HEK293 (cell line): ENCODE results near the gene ATMIN.

ENCODE experiments used
- CTCF ChIA-PET: fragments of 350-600 bp; formaldehyde crosslinking; extraction: SDS; loops from one replicate; lab custom pipeline; 2021; ENCODE audit warnings: antibody characterized with exemption; lab: Yijun Ruan, JAX
- POLR2A ChIA-PET: fragments of 300-600 bp; formaldehyde crosslinking; extraction: SDS; loops from one replicate; lab custom pipeline; 2020; ENCODE audit warnings: antibody characterized with exemption, inconsistent platforms; lab: Yijun Ruan, JAX
- H3K27ac ChIP-seq: fragments of 200-500 bp; sonication (Bioruptor generic); 2 replicates; pipeline ENCODE4 v1.5.1; 2014; ENCODE audit warnings: low read depth, low read length, control low read depth, inconsistent platforms; ENCODE audit errors: extremely low read depth
- H3K36me3 ChIP-seq, 2 experiments: fragments of 200-500 bp in 1 of 2; sonication (Bioruptor generic) in 1 of 2; 1 replicate in 1 of 2; 2 replicates in 1 of 2; pipeline ENCODE4 v1.5.1; 2014 to 2017; ENCODE audit warnings: inconsistent platforms in 2 of 2, low read length in 2 of 2; ENCODE audit not compliant: control insufficient read depth in 2 of 2, insufficient read depth in 1 of 2
- H3K4me1 ChIP-seq: fragments of 200-500 bp; sonication (Bioruptor generic); 2 replicates; pipeline ENCODE4 v1.5.1; 2014; ENCODE audit warnings: mild to moderate bottlenecking, low read length, inconsistent platforms; ENCODE audit not compliant: control insufficient read depth, insufficient read depth
- H3K4me3 ChIP-seq: 2 replicates; pipeline ENCODE4 v1.5.1; 2011; ENCODE audit warnings: low read depth, mild to moderate bottlenecking, control low read depth, low read length, moderate library complexity
- H3K9me3 ChIP-seq: fragments of 200-500 bp; sonication (Bioruptor generic); 2 replicates; pipeline ENCODE4 v1.5.1; 2014; ENCODE audit warnings: low read depth, low read length, inconsistent platforms; ENCODE audit not compliant: control insufficient read depth, insufficient read depth
- PRDM1 ChIP-seq: fragments of 450-650 bp; formaldehyde crosslinking; IDR thresholded peaks from 2 replicates; pipeline ENCODE4; 2016; ENCODE audit warnings: missing biosample characterization, missing genetic modification characterization
- ZBTB7A ChIP-seq: fragments of 450-650 bp; formaldehyde crosslinking; IDR thresholded peaks from 2 replicates; pipeline ENCODE4 v1.5.1; 2016; ENCODE audit warnings: low read depth, missing biosample characterization, missing genetic modification characterization
- ZEB2 ChIP-seq: fragments of 450-650 bp; formaldehyde crosslinking; IDR thresholded peaks from 2 replicates; pipeline ENCODE4 v1.5.1; 2016; ENCODE audit warnings: missing biosample characterization, missing genetic modification characterization
- ZNF157 ChIP-seq: fragments of 450-650 bp; formaldehyde crosslinking; IDR thresholded peaks from 2 replicates; pipeline ENCODE4 v1.5.1; 2016; ENCODE audit warnings: missing biosample characterization, missing genetic modification characterization
- ZNF37A ChIP-seq: fragments of 450-650 bp; IDR thresholded peaks from 2 replicates; pipeline ENCODE4 v1.5.1; 2018; ENCODE audit warnings: missing biosample characterization, missing genetic modification characterization
- ZNF561 ChIP-seq: fragments of 450-650 bp; IDR thresholded peaks from 2 replicates; pipeline ENCODE4 v1.5.1; 2018; ENCODE audit warnings: missing biosample characterization, missing genetic modification characterization, borderline replicate concordance
- ZNF660 ChIP-seq: fragments of 450-650 bp; IDR thresholded peaks from 2 replicates; pipeline ENCODE4 v1.5.1; 2018; ENCODE audit warnings: missing biosample characterization, mild to moderate bottlenecking, missing genetic modification characterization
- ZSCAN30 ChIP-seq: fragments of 450-650 bp; IDR thresholded peaks from 2 replicates; pipeline ENCODE4 v1.5.1; 2018; ENCODE audit warnings: missing biosample characterization, mild to moderate bottlenecking, missing genetic modification characterization, moderate library complexity
- ZXDB ChIP-seq: fragments of 450-650 bp; formaldehyde crosslinking; IDR thresholded peaks from 2 replicates; pipeline ENCODE4 v1.5.1; 2016; ENCODE audit warnings: missing biosample characterization, missing genetic modification characterization
- TF ChIP-seq, protein P1 (sequence below): IDR thresholded peaks from 2 replicates; pipeline ENCODE4 v1.6.1; 2011; ENCODE audit warnings: mild to moderate bottlenecking, low read depth, low read length, borderline replicate concordance
- TF ChIP-seq, protein P2 (sequence below): fragments of 450-650 bp; formaldehyde crosslinking; conservative IDR thresholded peaks from 2 replicates; pipeline ENCODE4 v1.5.1; 2016; ENCODE audit warnings: low read depth, missing biosample characterization, missing genetic modification characterization
- TF ChIP-seq, protein P3 (sequence below): fragments of 450-650 bp; formaldehyde crosslinking; IDR thresholded peaks from 2 replicates; pipeline ENCODE4 v1.5.1; 2016; ENCODE audit warnings: missing biosample characterization, missing genetic modification characterization
- TF ChIP-seq, protein P4 (sequence below): fragments of 450-650 bp; IDR thresholded peaks from 2 replicates; pipeline ENCODE4 v1.5.1; 2018; ENCODE audit warnings: missing biosample characterization, mild to moderate bottlenecking, missing genetic modification characterization

The ATMIN gene, protein sequence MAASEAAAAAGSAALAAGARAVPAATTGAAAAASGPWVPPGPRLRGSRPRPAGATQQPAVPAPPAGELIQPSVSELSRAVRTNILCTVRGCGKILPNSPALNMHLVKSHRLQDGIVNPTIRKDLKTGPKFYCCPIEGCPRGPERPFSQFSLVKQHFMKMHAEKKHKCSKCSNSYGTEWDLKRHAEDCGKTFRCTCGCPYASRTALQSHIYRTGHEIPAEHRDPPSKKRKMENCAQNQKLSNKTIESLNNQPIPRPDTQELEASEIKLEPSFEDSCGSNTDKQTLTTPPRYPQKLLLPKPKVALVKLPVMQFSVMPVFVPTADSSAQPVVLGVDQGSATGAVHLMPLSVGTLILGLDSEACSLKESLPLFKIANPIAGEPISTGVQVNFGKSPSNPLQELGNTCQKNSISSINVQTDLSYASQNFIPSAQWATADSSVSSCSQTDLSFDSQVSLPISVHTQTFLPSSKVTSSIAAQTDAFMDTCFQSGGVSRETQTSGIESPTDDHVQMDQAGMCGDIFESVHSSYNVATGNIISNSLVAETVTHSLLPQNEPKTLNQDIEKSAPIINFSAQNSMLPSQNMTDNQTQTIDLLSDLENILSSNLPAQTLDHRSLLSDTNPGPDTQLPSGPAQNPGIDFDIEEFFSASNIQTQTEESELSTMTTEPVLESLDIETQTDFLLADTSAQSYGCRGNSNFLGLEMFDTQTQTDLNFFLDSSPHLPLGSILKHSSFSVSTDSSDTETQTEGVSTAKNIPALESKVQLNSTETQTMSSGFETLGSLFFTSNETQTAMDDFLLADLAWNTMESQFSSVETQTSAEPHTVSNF

DNA sequence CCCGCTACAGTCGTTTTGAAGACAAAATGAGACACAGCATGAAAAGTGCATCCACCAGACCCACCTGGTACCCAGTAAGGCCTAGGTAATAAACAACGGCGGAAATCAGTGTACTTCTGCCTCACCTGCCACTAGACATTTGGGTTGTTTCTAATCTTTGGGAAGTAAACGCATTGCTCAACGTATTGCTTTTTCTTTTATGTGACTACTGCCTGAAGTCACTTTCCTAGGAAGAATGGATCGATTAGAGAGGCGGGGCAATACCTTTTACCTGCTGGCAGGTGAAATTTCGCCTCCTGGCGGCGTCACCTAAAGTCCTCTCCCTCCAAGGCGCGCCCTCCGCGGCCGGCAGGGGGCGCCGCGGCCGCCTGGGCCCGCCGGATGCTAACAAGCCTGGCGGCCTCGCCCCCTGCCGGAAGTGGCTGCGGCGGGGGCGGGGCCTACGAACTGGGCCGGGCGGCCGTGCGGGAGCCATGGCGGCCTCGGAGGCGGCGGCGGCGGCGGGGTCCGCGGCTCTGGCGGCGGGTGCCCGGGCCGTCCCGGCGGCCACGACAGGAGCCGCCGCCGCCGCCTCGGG lies at the start of gene ATMIN:
ATMIN (plus strand) TSS at position 445 of the 577 bp plus-strand sequence; CDS start at position 474, 29 bp downstream.
- POLR2A ChIA-PET: interaction anchor here (1.3 to 1.9 kb wide), 2 partner anchors 25 to 29 kb away, joined by 4 to 11 read pairs; partner anchors contain the start of genes CENPN and CMC2
- CTCF ChIA-PET: interaction anchor here (0.6 to 2.6 kb wide), 29 partner anchors 10 to 701 kb away, joined by 3 to 24 read pairs (median 4); partner anchors contain the start of gene C16orf46
- peak within 1 kb of the TSS; percentile 76; the same call in 1 of the 2 replicates for H3K27ac ChIP-seq

More for the DNA sequence above, at the start of gene ATMIN:
- Histone ChIP-seq H3K4me3 (peak within 1 kb of the TSS; percentile 89), H3K36me3 (peaks cover under 1 to 35% of the 10 kb centered on the region in 2 experiments; a peak in 2 of 3 replicates), H3K4me1 (peaks cover 3% of the 10 kb centered on the region; the same call in 1 of the 2 replicates), H3K9me3 (no peaks in the 10 kb centered on the region)
- TF ChIP-seq ZNF660 (tag by site-specific recombination) (peak; percentile 64), ZXDB (tag by site-specific recombination) (0 out of 2 replicates have a peak, but pooled peaks have one; percentile 14), ZBTB7A (tag by site-specific recombination) (no peak), ZNF37A (tag by site-specific recombination) (no peak), ZSCAN30 (tag by site-specific recombination) (peak; percentile 29; the same call in 1 of the 2 replicates), ZNF561 (tag by site-specific recombination) (peak; percentile 26; the same call in 1 of the 2 replicates), ZNF157 (tag by site-specific recombination) (no peak), ZEB2 (peak; percentile 96), PRDM1 (tag by site-specific recombination) (peak; percentile 75)
- TF ChIP-seq, protein P1, sequence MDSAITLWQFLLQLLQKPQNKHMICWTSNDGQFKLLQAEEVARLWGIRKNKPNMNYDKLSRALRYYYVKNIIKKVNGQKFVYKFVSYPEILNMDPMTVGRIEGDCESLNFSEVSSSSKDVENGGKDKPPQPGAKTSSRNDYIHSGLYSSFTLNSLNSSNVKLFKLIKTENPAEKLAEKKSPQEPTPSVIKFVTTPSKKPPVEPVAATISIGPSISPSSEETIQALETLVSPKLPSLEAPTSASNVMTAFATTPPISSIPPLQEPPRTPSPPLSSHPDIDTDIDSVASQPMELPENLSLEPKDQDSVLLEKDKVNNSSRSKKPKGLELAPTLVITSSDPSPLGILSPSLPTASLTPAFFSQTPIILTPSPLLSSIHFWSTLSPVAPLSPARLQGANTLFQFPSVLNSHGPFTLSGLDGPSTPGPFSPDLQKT: peak; percentile 47; the same call in 1 of the 2 replicates
- TF ChIP-seq, protein P2, sequence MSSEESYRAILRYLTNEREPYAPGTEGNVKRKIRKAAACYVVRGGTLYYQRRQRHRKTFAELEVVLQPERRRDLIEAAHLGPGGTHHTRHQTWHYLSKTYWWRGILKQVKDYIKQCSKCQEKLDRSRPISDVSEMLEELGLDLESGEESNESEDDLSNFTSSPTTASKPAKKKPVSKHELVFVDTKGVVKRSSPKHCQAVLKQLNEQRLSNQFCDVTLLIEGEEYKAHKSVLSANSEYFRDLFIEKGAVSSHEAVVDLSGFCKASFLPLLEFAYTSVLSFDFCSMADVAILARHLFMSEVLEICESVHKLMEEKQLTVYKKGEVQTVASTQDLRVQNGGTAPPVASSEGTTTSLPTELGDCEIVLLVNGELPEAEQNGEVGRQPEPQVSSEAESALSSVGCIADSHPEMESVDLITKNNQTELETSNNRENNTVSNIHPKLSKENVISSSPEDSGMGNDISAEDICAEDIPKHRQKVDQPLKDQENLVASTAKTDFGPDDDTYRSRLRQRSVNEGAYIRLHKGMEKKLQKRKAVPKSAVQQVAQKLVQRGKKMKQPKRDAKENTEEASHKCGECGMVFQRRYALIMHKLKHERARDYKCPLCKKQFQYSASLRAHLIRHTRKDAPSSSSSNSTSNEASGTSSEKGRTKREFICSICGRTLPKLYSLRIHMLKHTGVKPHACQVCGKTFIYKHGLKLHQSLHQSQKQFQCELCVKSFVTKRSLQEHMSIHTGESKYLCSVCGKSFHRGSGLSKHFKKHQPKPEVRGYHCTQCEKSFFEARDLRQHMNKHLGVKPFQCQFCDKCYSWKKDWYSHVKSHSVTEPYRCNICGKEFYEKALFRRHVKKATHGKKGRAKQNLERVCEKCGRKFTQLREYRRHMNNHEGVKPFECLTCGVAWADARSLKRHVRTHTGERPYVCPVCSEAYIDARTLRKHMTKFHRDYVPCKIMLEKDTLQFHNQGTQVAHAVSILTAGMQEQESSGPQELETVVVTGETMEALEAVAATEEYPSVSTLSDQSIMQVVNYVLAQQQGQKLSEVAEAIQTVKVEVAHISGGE: 0 out of 2 replicates have a peak, but pooled peaks have one; percentile 26
- TF ChIP-seq, protein P3, sequence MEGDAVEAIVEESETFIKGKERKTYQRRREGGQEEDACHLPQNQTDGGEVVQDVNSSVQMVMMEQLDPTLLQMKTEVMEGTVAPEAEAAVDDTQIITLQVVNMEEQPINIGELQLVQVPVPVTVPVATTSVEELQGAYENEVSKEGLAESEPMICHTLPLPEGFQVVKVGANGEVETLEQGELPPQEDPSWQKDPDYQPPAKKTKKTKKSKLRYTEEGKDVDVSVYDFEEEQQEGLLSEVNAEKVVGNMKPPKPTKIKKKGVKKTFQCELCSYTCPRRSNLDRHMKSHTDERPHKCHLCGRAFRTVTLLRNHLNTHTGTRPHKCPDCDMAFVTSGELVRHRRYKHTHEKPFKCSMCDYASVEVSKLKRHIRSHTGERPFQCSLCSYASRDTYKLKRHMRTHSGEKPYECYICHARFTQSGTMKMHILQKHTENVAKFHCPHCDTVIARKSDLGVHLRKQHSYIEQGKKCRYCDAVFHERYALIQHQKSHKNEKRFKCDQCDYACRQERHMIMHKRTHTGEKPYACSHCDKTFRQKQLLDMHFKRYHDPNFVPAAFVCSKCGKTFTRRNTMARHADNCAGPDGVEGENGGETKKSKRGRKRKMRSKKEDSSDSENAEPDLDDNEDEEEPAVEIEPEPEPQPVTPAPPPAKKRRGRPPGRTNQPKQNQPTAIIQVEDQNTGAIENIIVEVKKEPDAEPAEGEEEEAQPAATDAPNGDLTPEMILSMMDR (tag by site-specific recombination): peak; percentile 92
- TF ChIP-seq, protein P4, sequence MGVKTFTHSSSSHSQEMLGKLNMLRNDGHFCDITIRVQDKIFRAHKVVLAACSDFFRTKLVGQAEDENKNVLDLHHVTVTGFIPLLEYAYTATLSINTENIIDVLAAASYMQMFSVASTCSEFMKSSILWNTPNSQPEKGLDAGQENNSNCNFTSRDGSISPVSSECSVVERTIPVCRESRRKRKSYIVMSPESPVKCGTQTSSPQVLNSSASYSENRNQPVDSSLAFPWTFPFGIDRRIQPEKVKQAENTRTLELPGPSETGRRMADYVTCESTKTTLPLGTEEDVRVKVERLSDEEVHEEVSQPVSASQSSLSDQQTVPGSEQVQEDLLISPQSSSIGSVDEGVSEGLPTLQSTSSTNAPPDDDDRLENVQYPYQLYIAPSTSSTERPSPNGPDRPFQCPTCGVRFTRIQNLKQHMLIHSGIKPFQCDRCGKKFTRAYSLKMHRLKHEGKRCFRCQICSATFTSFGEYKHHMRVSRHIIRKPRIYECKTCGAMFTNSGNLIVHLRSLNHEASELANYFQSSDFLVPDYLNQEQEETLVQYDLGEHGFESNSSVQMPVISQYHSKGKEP: 0 out of 2 replicates have a peak, but pooled peaks have one; percentile 24
